Measurements from ENCODE around the gene HYOU1.
"Not testable (repeated sequence)": the region's sequence is repeated elsewhere in the genome, so short reads cannot be mapped to it uniquely, and the experiment has no call there.

HYOU1 gene

DNA sequence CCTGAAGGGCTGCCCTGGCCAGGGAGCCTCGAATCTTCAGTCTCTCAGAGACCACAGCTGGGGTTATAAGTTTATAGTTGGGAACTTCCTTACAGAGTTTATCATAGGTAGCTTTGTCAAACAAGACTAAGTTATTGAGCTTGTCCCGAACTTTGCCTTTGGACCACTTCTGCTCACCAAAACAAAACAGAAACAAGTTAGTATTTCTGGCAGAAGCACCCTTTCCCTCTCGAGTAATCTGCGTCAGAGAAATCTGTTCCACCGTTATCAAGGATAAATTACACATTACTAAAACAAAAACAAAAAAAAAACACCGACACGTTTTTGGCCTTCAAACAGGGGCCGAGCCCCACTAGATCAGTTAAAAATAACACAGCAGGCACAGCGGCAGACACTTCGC, 39.6 kb downstream of the HYOU1 start:
- not testable (repeated sequence) for DNase-seq

DNA sequence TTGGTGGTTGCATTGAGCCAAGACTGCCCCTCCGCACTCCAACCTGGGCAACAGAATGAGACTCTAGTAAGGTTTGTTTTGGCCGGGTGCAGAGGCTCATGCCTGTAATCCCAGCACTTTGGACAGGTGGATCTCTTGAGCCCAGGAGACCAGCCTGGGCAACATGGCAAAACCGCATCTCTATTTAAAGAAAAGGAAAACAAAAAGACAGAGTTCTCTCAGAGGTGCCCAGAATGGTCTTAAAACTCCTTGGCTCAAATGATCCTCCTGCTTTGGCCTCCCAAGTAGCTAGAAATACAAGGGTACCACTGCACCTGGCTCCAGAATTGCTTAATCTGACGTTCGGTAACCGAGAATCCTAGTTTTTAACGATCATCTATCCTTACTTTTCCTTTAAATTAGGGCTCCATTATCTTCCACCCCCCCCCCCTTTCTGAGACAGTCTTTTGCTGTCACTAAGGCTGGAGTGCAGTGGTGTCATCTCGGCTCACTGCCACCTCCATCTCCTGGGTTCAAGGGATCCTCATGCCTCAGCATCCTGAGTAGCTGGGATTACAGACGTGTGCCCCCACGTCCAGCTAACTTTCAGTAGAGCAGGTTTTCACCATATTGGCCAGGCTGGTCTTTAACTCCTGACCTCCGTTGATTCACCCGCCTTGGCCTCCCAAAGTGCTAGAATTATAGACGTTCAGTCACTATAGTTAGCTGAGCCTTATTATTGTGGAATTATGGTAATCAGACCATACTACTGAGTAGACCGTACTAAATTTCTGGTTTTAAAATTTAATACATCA, 40.6 kb downstream of the HYOU1 start:
- no peak for DNase-seq

DNA sequence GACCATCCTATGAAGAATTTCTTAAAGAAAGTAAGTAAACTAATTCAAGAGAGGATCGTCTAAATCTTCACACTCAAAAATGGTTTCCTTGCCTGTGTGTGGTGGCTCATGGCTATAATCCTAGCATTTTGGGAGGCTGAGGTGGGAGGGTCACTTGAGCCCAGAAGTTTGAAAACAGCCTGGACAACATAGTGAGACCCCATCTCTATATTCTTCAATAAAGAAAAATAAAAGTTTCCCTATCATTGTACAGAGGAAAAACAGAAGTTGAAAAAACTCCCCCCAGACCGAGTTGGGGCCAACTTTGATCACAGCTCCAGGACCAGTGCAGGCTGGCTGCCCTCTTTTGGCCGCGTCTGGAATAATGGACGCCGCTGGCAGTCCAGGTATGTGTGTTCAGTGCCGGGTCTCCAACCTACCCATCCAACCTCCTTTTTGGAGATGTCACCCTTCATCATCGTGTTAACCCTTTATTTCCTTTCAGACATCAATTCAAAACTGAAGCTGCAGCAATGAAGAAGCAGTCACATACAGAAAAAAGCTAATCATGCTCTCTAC, 41.9 kb downstream of the HYOU1 start:
- DNase-seq: no peak

DNA sequence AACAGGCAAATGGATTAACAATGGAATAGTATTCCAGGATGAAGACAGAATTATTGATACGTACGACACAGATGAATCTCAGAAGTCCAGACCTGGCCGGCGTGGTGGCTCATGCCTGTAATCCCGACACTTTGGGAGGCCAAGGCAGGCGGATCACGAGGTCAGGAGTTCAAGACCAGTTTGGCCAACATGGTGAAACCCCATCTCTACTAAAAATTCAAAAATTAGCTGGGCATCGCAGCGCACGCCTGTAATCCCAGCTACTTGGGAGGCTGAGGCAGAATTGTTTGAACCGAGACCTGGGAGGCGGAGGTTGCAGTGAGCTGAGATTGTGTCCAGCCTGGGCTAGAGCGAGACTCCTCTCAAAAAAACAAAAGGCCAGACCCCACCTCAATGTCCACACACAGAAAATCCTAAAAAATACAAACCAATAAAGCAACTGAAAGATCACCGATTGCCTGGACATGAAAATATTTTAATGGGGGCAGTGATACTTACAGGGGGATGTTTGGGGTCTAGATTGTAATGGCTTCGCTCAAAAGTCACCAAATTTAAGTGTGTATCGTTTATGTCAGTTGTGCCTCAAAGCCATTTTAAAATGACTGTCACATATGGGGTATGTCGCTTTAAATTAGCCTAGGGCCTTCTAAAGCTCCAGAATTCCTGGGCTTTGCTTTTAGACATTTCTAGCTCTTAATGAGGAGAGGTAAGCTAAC, 42.6 kb downstream of the HYOU1 start:
- no peak for DNase-seq

DNA sequence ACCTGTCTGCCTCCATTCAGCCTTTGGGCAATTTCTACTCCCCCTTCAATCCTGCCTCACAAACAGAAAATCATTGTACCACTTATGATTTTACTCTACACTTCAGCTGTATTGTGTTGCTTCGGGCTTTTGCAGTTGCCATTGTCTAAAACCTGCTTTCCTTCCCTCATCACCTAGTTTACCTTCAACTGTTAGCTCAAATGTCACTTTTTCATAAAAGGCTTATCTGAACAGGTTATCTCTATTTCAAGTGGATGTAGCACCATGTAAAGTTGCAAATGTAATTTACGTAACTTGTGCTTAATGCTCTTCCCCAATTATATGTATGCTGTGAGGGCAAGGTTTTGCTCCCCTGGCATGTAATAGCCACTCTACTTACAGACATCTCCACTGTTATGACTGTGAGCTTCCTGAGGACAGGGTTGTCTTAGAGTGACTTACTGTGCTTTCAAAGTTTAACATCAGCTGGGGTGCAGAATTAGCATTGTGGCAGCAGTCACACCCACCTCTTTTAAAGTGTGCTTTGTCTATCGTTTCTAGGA, 44.3 kb downstream of the HYOU1 start:
- DNase-seq: no peak

DNA sequence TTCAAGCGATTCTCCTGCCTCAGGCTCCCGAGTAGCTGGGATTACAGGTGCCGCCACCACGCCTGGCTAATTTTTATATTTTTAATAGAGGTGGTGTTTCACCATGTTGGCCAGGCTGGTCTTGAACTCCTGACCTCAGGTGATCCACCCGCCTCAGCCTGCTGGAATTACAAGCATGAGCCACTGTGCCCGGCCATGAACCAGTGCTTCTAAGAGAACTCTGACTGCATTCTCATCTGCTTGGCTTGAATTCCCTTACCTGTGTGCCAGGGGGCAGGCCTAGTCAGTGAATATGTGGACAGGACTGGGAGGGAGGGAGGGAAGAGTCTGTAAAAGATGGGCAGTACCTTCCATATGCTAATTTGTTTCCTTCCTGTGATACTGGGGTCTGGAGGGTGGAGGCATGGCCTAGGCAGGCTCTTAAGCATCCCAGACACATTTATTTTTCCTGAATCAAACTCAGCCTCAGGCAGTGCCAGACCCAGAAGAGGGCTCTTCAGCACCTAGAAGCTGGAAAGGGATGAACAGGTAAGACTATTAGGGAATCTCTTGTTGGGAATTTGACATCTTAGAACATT, 45.4 kb downstream of the HYOU1 start:
- DNase-seq: no peak

DNA sequence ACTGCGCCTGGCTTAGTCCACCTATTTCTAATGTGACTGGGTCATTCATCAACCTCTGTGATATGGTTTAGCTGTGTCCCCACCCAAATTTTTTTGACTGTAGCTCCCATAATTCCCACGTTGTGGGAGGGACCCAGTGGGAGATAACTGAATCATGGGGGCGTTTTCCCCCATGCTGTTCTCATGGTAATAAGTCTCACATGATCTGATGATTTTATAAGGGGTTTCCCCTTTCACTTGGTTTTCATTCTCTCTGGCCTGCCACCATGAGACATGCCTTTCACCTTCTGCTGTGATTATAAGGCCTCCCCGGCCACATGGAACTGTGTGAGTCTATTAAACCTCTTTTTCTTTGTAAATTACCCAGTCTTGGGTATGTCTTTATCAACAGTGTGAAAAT, 50.3 kb downstream of the HYOU1 start:
- DNase-seq: no peak

DNA sequence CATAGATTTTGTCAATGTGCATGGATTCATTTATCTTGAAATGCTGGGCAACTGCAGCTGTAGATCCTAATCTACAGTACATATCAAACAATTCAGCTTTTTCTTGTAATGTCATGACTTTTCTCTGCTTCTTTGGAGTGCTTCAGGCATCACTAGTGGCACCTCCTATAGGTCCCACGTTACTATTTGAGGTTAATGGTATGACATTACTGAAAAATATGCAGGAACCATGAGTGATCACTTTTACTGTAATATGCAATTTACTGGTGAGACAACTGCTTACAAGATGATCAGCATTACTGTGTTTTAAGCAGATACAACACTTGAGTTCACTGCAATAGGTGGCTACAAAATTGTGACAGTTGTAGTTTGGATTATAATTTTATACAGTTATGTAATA, 56.1 kb downstream of the HYOU1 start:
- no peak for DNase-seq

DNA sequence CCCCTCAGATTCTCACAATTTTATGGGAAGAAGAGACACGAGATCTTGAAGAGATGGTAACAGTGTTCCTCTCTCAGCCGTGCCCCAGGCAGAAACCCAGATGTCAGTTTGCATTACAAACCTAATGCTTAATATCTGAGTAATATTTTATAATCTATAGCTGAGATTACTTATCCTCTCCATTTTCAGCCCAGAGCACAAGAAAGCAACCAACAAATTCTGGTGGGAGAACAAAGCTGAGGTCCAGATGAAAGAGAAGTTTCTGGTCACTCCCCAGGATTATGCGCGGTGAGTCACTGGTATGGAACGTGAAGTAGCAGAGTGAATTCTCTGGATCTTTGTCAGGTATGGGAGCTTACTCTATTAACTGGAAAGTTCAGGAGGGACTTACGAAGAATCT, 58.2 kb downstream of the HYOU1 start:
- no peak for DNase-seq

DNA sequence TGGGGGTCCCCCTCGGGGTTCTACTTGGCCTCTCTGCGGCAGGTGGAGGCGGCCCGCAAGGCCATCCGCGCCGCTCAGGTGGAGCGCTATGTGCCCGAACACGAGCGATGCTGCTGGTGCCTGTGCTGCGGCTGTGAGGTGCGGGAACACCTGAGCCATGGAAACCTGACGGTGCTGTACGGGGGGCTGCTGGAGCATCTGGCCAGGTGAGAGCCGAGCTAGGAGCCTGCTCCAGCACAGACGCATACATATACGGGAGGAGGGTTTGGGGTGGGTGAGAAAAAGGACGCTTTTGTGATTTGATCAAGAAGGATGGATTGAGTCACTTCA, 58.7 kb downstream of the HYOU1 start:
- DNase-seq: no peak

DNA sequence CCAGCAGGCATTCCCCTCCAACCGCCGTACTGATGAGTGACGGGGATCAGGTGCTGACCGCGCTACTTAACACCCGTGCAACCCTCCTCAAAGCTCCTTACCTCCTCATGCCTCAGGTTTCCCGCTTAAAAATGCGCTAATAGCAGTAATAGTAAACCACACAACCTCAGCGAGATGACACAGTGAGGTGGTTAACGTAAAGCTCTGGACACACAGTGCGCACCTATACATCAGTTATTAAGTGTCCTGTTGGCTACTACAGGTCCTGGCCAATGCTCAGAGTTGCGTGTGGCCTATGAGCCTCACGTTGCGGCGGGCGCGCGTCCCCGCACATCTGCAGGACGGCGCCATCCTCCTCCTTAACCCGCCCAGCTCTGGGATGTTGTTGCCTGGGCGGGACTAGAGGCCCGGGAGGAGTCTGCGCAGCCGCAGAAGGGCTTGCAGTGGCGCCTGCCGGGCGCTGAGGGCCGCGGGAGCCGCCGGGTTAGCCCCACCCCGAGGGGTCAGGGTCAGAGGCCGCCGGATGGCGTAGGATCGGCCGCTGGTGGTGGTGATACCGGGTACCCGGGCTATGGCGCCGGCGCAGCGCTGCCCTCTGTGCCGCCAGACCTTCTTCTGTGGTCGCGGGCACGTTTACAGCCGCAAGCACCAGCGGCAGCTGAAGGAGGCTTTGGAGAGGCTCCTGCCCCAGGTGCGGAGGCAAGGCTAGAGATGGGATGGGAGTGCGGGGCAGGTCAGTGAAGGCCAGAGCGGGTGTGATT, 59.2 kb downstream of the HYOU1 start, which contains the start of gene CENATAC:
Gene CENATAC (plus strand): TSS at position 512 of the 761 bp plus-strand sequence. CDS start 60 bp downstream, at position 572.
- peak; percentile 98 for DNase-seq

DNA sequence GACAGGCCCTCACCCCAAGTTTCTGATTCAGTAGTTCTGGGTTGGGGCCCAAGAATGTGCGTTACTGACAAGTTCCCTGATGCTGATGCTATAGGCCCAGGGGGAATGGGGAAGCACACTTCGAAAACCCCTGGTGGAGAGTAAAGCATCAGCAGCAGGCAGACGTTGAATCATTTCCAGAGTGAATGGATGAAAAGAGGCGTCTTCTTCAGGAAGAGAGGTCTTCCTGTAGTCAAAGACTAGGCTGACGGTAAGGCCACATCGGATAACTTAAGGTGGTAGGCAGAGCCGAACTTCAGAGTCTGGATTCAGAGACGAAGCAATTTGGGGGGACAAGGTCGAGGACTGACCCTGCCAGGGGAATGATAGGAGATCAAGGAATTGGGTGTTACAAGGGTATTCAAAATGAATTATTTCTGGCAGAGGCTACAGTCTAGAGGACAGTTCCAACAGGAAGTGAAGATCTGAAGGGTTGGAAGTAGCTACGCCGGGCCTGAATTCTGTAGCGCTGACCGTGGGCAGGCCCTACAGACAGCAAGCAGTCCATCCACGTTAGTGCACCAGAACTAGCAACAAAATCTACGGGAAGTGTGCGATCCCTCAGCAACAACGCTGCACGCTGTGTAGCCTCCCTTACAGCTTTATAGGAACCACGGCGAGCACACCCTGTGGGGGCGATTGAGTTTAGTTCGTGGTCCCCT, 59.9 kb downstream of the HYOU1 start:
- DNase-seq: peak; percentile 37

All from CD4-positive, alpha-beta T cell treated with Interleukin-6 for 4 hours (primary cell).